Right atrium auricular region (tissue), 2 donors: ENCODE measurements around the gene ASPHD1. TPM values are rescaled to one million over a fixed set of nuclear protein-coding genes. Genes with fewer than 3 reads are reported as not detected.

ENCODE experiments used
- DNase-seq: peaks from one replicate; pipeline ENCODE4 v3.0.0-alpha.2; 2019; ENCODE audit warnings: low spot score
- H3K27ac ChIP-seq, 2 donors: fragments of 200-600 bp; sonication (generic); 1 replicate in 1 of 2; 2 replicates in 1 of 2; pipeline ENCODE4 v1.5.1; 2016 to 2019
- H3K27me3 ChIP-seq, 2 donors: fragments of 200-600 bp; sonication (generic); one replicate each; pipeline versions ENCODE4 v1.5.1 to v1.6.0; 2017 to 2019
- H3K36me3 ChIP-seq: fragments of 200-600 bp; sonication (generic); one replicate; pipeline ENCODE4 v1.5.1; 2016
- H3K4me1 ChIP-seq, 2 donors: fragments of 200-600 bp; sonication (generic); one replicate each; pipeline versions ENCODE4 v1.5.1 to v1.6.0; 2017 to 2019
- H3K4me3 ChIP-seq, 2 donors: fragments of 200-600 bp; sonication (generic); 1 replicate in 1 of 2; 2 replicates in 1 of 2; pipeline ENCODE4 v1.5.1; 2017 to 2019; ENCODE audit warnings: mild to moderate bottlenecking in 1 of 2, moderate library complexity in 1 of 2
- H3K9me3 ChIP-seq, 2 donors: fragments of 200-600 bp; sonication (generic); one replicate each; pipeline ENCODE4 v1.5.1; 2019
- total RNA-seq, 2 donors: library from RNA; depleted of rRNA; stranded (reverse); fragments of >200 nt; gene quantifications; one replicate each; pipeline ENCODE4 v1.1.0, GENCODE V29; 2016
- TF ChIP-seq, protein P1 (sequence below), 2 donors: fragments of 200-600 bp; sonication (generic); IDR thresholded peaks; one replicate each; pipeline ENCODE4 v1.5.1; 2019; ENCODE audit warnings: antibody characterized with exemption in 2 of 2

Gene ASPHD1
- total RNA-seq, 2 donors from 2014 or later: 1.5 to 3.2 TPM

DNA sequence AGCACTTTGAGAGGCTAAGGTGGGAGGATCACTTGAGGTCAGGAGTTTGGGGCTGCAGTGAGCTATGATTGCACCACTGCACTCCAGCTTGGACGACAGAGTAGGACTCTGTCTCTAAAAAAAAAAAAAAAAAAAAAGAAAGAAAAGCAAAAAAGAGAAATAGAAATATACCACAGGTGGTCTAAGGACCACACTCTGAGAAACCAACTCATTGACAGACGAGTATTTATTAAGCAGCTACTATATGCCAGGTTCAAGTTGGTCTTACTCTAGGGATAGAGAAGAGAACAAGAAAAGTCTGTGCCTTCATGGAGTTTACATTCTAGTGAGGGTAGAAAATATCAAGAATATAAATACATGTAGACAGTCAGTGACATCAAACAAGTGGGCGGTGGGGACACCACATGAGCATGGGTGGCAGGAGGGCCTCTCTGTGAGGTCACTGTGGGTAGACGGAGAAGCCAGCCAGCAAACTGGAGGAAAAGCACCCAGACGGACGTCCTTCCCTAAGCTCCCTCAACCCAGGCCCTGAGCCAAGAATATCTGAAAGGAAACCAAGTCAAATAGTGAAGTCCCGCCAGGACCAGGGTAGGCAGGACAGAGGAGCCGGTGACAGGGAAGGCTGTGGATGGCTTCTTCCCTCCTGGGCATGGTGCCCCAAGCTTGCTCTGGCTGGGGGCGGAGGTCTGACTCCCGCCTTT lies 42.0 kb upstream of the ASPHD1 start:
- Histone ChIP-seq H3K9me3 (no peaks in the 10 kb centered on the region), H3K4me1 (peaks cover 0 to 22% of the 10 kb centered on the region in 2 donors), H3K36me3 (peaks cover 30% of the 10 kb centered on the region), H3K27ac (no peak overlapping the region), H3K27me3 (no peaks in the 10 kb centered on the region), H3K4me3 (no peak overlapping the region)
- no peak for DNase-seq
- TF ChIP-seq, protein P1, sequence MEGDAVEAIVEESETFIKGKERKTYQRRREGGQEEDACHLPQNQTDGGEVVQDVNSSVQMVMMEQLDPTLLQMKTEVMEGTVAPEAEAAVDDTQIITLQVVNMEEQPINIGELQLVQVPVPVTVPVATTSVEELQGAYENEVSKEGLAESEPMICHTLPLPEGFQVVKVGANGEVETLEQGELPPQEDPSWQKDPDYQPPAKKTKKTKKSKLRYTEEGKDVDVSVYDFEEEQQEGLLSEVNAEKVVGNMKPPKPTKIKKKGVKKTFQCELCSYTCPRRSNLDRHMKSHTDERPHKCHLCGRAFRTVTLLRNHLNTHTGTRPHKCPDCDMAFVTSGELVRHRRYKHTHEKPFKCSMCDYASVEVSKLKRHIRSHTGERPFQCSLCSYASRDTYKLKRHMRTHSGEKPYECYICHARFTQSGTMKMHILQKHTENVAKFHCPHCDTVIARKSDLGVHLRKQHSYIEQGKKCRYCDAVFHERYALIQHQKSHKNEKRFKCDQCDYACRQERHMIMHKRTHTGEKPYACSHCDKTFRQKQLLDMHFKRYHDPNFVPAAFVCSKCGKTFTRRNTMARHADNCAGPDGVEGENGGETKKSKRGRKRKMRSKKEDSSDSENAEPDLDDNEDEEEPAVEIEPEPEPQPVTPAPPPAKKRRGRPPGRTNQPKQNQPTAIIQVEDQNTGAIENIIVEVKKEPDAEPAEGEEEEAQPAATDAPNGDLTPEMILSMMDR (IDR thresholded peaks at IDR 0.05): no peak

DNA sequence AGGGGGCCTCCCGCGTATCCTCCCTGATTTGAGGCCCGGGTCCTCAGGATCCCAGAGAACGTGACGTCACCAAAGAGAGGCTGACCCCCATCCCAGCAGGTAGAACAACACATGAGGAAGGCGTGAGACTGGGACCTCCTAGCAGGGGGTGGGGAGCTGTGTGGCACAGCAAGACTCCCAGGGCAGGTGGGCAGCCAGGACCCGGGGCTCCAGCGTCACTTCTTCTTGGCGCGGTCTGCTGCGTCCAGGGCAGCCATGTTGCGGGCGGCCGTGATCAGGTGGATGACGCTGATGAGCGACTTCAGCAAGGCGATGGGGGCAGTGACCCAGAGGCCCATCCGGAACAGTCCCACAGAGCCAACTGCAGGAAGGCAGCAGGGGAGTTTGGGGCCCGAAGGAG lies 41.3 kb upstream of the ASPHD1 start:
- no peak for DNase-seq
- TF ChIP-seq, protein P1 (IDR thresholded peaks at IDR 0.05): no peak
- Histone ChIP-seq H3K4me1 (peaks cover 0 to 27% of the 10 kb centered on the region in 2 donors), H3K27ac (no peak overlapping the region), H3K27me3 (no peaks in the 10 kb centered on the region), H3K9me3 (no peaks in the 10 kb centered on the region), H3K4me3 (no peak overlapping the region), H3K36me3 (peaks cover 30% of the 10 kb centered on the region)

DNA sequence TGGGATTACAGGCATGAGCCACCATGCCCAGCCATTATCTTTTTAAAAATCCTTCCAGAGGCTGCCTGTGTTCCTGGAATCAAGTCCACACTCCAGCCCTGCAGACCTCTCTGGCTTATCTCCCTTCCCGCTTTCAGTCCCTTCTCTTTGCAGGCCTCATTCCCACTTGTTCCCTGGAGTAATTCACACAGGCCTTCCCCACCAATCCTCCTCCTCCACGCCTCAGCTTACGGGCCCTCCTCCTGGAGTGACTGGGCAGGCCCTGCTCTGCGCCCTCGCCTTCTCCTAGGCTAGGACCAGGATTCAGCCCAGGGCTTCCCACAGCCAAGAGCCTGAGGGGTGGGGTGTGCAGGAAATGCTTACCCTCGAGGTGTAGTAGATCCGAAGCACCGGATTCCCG lies 40.1 kb upstream of the ASPHD1 start:
- TF ChIP-seq, protein P1 (IDR thresholded peaks at IDR 0.05): no peak
- Histone ChIP-seq H3K27ac (no peak overlapping the region), H3K4me3 (no peak overlapping the region), H3K27me3 (no peaks in the 10 kb centered on the region), H3K36me3 (peaks cover 30% of the 10 kb centered on the region), H3K9me3 (no peaks in the 10 kb centered on the region), H3K4me1 (peaks cover 0 to 27% of the 10 kb centered on the region in 2 donors)
- no peak for DNase-seq

GRCh38 chr16:29862383-29862883 lies 37.9 kb upstream of the ASPHD1 start:
- H3K27ac ChIP-seq: peak overlapping the region; percentile 92 to 93
- H3K36me3 ChIP-seq: peaks cover 30% of the 10 kb centered on the region
- no peaks in the 10 kb centered on the region for H3K9me3 ChIP-seq
- peaks cover 0 to 27% of the 10 kb centered on the region in 2 donors for H3K4me1 ChIP-seq
- H3K27me3 ChIP-seq: no peaks in the 10 kb centered on the region
- TF ChIP-seq, protein P1 (IDR thresholded peaks at IDR 0.05): no peak
- no peak for DNase-seq
- H3K4me3 ChIP-seq: peak overlapping the region; percentile 99 to 100

DNA sequence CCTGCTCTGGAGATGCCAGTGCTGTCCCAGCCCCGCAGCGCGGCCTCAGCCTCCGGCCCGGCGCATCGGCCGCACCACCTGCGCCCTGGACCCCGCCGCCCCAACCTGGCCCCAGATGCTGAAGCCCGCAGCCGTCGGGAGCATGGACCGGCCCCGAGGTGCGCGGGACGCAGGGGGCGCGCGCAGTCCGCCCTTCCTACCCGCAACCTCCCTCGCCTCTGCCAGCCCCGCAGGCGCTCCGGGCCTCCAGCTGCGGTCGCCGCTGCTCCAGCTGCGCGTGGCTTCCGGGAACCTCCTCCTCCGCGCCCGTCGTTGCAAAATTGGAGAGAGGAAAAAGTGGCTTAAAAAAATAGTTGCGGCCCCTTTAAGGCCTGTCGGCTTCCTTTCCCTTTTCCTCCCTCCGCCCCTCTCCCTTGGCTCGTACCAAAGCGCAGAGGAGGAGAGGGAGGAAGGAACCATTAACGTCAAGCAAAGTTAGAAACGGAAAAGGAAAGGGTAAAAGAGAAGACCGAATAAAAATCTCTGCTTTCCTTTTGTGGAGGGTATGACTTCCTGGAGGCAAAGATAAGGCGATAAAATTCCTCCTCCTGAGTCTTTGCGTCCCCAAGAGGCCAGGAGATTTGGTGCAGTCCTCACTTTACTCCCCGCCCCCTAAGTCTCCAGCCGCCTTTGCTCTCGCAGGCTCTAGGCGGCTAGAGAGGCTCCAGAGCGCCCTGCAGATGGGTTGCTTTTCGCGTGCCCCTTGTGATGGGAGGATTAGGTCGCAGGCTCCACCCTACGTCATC lies 37.2 kb upstream of the ASPHD1 start, which contains the start of gene CDIPT:
CDIPT (minus strand) TSS at position 343 of the 785 bp plus-strand sequence. CDS start 369 bp downstream, outside the sequence.
- peaks cover 0 to 27% of the 10 kb centered on the region in 2 donors for H3K4me1 ChIP-seq
- TF ChIP-seq, protein P1 (IDR thresholded peaks at IDR 0.05): peak; percentile 31 to 71
- H3K9me3 ChIP-seq: no peaks in the 10 kb centered on the region
- peak within 1 kb of the TSS; percentile 92 to 93 for H3K27ac ChIP-seq
- H3K27me3 ChIP-seq: no peaks in the 10 kb centered on the region
- peaks cover 30% of the 10 kb centered on the region for H3K36me3 ChIP-seq
- peak within 1 kb of the TSS; percentile 99 to 100 for H3K4me3 ChIP-seq
- DNase-seq: peak; percentile 93
